GM19324 (cell line): Measurements from ENCODE around the gene ARTN.
A peak's percentile ranks its signal among the peaks of the same experiment; 100 is the strongest.

Experiments
- ATAC-seq: cut with Tn5 transposase; IDR thresholded peaks from one replicate; pipeline ENCODE4 v1.9.1; 2021; ENCODE audit warnings: mild to moderate bottlenecking, moderate library complexity; ENCODE audit not compliant: unreplicated experiment, low FRiP score

ARTN gene

DNA sequence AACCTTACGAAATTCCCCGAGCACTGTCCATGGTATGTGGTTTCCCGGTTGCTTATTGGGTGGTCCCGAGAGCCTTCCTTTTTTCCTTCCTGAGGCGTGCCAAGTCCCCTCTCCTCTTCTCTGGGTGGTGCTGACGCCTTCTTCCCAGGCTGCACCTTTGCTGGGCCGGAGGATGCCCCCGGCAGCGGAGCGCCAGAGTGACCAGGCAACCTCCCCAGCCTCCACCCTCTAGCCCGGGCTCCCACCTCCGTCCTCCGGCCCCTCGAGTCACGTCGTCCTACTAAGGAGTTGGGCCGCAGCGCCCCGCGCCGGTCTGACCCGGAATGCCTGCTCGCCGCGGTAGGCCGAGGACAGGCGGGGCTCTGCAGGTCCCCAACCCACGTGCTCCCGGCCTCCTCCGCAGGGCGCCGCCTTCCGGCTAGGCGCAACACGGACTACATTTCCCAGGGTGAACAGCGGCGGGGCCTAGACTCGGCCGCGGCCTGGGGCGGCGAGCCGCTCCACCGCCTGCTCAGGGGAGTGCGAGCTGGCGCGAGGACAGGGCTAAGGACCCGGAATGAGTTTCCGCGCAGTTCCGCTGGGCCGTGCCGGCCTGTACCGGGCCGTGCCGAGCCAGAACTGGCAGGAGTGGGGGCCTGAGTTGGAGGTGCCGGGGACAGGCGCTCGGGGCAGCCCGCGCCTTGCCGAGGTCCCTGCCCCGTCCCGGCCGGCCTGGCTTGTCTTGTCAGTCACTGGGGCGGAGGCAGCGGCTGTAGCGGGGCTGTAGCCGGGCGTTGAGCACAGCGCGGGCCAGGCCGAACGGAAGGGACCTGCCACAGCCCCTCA is 12.8 kb downstream of the ARTN start, which contains the start of gene IPO13:
TSS of gene IPO13 (plus strand) at position 715 of the 825 bp plus-strand sequence. CDS start 651 bp downstream, outside the sequence.
- ATAC-seq, result peak; percentile 94

GRCh38 chr1:43947061-43947873 is 13.7 kb downstream of the ARTN start:
- no peak for ATAC-seq

GRCh38 chr1:43947874-43948437 is 14.4 kb downstream of the ARTN start:
- ATAC-seq, result no peak

- no peak for ATAC-seq
Observed at GRCh38 chr1:43949678-43950077, 16.1 kb downstream of the ARTN start.

DNA sequence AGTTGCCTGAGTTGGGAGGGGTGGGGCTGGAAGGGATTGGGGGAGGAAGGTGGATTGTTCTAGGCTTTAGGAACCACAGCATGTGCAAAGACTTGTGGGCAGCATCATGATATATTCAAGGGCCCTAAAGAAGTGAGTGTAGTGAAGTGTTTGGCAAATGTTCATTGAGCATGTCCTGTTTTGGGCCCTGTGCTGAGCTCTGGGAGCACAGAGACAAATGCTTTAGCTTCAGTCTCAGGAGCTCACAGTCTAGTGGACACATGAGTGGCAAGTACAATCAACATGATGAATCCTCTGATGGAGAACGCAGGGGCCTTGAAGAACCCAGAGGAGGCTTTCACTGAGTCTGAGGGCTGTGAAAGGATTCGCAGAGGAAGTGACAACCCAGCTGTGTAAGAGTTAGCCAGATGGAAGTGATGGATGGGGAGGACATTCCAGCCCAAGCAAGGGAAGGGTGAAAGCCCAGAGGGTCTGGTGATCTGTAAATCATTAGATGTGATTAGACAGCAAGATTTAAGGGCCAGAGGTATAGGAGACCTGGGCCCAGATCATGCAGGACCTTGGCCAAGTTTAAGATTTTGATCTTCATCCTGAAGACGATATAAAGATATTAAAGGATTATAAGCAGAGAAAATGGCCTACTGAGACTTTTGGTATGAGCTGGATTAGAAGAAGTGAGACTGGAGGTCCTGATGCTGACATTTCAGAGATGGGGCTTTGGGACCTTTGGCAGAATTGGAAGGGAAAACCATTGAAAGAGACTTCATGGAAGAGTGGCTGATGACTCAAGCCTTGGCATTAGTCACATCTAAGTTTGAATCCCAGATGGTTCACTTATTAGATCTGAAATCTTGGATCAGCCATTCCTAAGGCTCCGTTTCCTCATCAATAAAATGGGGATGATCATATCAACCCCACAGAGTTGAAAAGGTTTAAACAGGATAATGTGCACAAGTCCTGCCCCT is 17.7 kb downstream of the ARTN start:
- ATAC-seq, result no peak

DNA sequence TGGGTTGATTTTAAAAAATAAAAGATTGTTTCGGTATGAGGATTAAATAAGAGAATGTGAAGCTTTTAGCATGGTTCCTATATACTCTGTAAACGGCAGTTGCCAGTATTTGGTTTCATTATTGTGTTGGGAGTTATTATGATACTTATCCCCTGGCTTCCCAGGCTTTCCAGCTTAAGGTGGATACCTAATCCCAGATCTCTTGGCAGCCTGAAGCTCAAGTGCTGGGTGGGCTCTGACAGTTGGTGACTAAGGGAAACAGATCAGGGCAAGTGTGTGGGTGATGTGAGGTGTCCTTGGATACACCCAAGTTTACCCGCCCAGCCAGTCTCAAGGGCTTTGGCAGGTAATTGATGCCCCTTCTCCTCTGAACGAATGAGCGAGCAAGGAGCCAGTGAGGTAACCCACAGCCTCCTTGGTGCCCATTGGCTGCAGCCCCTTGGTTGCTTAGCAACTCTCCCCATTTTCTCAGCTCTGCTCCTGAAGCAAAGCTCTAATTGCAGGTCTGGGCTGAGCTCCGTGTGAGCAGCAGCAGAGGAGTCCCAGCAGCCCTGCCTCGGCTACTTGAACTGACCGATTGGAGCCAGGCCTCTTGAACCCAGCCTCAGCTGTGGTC is 19.2 kb downstream of the ARTN start:
- ATAC-seq, result no peak

DNA sequence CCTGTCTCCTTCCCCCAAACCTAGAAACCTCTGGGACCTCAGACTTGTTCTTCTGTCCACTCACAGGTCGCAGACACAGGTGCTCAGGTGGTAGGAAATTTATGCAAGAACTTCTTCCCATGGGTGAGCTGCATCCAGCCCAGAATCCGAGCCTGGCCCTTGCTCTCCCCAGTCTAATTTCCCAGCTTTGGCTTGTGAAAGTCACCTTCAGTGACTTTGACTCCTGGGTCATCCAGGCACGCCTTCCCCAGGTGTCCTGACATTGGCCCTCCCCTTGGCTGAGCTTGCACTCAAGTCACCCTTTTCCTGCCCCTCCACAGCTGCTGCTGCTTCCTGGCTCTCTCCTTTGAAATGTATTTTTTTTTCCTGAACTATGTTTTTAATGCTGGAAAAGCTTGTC is 19.8 kb downstream of the ARTN start:
- no peak for ATAC-seq

DNA sequence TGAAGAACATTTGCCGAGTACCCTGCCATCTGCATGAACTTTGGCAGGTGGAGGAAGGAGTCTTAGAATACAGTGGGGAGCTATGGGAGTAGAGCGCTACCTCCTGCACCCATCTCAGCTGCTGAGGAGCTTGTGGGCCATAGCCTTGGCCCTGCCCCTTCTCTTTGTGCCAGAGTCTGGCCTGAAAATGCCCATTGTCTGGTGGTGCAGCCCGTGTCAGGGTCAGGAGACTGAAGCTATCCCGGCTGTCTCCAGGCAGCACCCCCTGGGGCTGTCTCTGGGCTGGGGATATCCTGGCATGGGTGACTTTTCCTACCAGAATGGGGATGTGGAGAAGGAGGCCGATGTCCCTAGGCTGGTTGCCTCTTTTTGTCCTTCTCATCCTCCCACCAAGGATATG is 20.4 kb downstream of the ARTN start:
- no peak for ATAC-seq

GRCh38 chr1:43956234-43956633 is 22.6 kb downstream of the ARTN start:
- ATAC-seq, result no peak

- ATAC-seq, result no peak
Observed at GRCh38 chr1:43957407-43958040, 23.9 kb downstream of the ARTN start.

DNA sequence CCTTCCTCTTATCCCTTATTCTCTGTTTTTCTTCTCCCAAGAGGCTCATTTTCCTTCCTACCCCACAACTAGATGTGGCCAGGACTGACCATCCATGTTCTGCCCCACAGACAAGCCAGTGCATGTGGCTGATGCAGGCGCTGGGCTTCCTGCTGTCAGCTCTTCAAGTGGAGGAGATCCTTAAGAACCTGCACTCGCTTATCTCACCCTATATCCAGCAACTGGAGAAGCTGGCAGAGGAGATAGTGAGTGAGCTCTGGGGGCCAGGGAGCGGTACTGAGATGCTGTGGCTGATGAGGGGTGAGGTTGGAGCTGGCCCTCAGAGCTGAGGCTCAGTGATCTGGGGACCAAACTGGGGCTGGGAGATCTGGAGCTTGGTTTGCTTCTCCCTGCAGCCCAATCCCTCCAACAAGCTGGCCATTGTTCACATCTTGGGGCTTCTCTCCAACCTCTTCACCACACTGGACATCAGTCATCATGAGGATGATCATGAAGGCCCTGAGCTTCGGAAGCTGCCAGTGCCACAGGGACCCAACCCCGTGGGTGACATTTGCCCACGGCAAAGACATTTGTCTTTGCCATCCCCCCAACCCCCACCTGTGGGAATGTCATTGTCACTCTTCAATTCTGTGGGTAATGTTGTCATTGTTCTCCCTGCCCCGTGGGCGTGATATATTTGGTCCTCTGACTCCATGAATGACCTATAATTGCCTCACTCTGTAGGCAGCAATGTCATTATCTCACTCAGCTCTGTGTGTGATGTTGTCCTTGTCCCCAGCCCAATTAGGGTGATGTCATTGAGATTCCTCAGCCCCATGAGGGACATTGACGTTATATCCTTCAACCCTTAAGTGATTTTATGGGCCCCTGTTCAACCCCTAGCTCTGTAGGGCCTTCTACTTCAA is 25.0 kb downstream of the ARTN start:
- ATAC-seq, result no peak

- ATAC-seq, result no peak
Observed at GRCh38 chr1:43960798-43961197, 27.2 kb downstream of the ARTN start.

- no peak for ATAC-seq
Observed at GRCh38 chr1:43961692-43962091, 28.1 kb downstream of the ARTN start.

DNA sequence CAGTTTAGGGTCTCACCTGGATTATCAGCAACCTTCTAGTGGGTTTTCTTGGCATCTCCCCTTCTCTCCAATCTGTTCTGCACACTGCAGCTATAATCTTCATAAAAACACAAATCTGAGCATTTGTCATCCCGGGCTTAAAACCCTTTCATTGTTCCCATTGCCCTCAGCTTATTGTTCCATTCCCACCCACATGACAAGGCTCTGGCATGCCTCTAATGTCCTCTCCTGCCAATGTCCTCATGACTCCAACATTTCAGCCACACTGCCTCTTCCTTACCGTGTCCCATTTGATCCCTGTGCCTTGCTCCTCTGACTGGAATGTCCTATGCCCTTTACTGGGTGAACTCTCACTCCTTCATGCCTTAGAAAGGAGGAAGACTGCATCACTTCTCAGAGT is 28.7 kb downstream of the ARTN start:
- ATAC-seq, result no peak

DNA sequence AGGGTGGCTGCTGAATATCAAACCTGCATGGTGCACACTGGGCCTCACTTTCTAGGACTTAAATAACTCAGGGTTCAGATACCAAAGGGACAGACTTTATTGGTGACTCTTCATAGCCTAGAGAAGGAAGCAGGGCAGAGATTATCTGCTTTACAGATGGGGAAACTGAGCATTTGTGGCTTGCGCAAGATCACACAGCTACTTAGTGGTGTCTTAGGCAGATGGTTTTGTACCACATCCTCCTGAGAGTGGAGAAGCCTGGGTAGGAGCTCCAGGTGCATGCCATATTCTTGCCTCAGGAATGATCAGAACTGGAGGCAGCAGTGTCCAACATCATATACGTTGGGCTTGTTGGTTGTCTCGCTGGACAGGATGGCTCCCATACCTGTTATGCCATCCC is 29.4 kb downstream of the ARTN start:
- no peak for ATAC-seq

DNA sequence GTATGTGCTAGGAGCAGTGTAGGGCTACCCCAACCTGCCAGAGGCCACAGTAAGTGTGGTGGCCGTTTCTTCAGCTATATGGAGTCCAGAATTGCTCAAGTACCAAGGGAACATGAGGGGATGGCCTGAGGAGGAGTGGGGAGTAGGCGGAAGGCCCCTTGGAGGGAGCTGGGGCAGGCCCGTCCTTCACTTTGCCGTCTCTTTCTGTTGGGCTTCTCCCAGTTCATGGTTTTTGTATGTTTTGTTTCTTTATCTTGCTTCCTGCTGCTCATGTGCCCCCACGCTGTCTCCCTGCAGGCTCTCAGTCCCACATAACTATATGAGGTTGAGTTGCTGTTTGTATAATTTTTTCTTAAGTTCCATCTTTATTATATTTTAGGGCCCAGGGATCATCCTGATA is 30.3 kb downstream of the ARTN start:
- ATAC-seq, result no peak

DNA sequence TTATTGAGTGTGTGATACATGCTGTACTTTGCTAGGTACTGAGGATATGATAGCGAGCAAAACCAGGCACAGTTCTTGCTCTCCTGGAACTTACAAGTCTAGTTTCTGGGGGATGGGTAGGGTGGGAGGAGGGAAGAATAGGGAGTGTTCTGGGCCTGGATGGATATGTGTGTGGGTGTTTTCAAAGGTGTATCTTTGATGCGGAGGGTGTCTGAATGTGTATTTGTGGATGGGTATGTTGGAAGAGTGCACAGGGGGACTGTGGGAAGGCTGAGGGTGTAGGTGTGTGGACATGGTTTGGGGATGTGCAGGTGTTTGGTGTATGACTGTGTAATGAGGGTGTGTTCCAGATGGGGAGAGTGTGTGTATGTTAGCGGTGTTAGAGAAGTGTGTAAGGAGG is 31.7 kb downstream of the ARTN start:
- ATAC-seq, result no peak

DNA sequence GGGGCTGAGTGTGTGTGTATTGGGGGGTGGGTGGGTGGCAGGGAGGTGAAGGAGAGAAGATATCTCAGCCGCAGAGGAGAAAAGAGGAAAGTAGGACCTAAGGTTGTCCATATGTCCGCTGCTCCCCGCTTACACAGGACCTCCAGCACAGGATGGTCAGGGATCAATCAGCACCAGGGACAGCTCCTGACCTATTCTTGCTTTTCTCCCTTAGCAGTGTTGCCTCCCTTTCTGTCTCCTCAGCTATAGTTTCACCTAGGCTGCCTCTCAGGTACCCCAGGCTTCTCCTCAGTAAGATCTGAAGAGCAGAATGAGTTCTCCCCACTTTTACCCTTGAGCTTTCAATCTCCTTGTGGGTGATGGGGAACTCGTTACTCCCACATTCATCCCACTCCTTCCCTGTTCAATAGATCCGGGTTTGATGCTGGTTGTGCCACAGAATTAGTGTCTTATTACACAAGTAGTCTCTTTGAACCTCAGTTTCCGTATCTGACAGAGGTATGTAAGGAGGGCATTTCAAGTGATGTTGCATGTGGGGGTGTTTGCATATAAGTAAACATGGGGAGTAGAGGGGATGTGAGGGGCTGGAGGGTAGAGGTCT is 34.8 kb downstream of the ARTN start:
- ATAC-seq, result no peak
